NCI-H345 (cell line): ENCODE data around the gene F7.

Source experiments
- DNase-seq: peaks from one replicate; lab custom pipeline; 2025; lab: John Stamatoyannopoulos, UW

F7 gene

DNA sequence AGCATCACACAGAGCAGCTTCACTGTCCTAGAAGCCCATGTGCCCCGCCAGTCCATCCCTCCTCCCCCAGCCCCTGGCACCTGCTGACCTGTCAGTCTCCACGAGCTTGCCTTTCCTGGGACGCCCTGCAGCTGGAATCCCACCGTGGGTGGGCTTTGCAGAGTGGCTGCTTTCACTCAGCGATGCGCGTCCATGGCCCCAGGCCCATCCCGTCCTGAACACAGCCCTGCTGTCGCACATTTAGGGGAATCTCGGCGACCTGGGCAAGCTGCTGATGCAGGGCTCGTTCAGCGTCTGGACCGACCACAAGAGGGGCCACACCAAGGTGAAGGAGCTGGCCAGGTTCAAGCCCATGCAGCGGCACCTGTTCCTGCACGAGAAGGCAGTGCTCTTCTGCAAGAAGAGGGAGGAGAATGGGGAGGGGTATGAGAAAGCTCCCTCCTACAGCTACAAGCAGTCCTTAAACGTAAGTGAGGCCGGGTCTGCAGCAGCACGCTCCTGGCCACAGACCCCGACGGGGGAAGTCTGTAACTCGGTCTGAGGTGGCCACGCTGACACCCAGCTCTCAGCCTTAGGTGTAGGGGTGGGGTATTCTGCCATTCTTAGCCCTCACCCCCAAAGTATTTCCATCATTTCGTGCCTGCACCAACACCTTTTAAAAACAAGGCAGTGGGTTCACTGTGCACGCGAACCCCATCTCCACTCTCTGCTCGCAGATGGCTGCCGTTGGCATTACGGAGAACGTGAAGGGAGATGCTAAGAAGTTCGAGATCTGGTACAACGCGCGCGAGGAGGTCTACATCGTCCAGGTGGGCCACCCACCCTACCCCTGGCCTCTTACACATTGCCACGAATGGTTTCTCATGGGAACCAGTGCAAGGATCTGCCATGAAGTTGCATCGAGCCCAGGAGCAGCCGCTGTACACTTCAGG lies 18.3 kb upstream of the F7 start:
- DNase-seq, result no peak

DNA sequence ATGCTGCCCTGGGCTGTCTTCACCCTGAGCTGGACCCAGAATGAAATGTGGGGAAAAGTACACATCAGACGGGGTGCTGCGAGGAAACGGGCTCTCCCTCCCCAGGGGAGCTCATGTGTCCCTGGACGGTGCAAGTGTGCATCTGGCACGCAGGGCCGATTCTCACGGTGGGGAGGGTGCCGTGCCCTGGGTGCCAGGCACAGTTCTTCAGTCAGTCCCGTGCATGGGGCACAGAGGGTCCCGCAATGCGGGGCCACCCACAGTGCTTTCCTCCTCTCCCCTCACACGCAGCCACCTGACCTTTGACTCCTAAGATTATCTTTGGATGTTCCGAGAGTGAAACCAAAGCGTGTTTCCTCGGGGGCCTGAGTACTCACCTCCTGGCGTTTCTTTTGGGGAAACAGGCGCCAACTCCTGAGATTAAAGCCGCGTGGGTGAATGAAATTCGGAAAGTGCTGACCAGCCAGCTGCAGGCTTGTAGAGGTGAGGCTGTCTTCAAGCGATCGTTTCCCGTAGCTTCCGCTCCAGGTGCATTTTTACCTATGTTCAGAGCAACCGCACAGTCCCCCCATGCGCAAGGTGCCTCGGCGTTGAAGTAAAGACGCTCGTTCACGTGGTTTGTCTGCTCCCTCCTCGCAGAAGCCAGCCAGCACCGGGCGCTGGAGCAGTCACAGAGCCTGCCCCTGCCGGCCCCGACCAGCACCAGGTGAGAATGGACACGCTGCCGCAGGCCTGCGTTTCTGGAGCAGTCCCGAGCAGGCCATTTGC lies 17.5 kb upstream of the F7 start:
- no peak for DNase-seq

- DNase-seq, result no peak
These were observed 16.9 kb upstream of the F7 start for GRCh38 chr13:113088691-113089020.

DNA sequence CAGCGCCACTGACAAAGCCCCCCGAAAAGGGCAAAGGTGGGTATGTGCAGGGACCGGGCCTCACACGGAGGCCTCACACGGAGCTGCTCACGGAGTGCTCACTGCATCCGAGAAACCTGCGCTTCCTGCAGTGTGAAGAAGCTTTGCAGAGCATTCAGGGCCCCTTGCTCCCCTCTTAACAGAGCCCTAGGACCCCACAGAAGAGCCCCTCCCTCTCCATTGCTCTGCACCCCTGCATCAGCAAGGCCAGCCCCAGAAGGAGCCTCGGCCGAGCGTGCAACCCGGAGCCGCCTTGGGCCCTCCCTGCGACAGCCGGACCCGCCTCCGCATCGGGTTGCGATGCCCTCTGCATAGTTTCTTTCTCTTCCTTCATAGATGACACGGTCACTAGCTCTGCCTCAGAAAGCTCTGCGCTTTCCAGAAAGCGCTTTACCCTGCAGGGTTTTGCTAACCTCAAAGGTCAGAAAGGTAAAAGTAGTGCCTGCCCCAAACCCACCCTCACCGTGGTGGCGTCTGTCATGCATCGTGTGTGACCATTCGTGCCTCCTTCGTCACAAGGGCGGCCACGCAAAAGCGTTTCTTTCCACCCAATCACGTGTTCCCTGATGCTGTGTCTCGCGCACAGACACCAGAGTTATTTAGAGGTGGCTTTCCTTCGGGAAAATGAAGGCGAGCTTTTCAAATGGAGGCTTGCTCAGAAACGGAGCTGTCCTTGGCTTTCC lies 15.7 kb upstream of the F7 start:
- no peak for DNase-seq

DNA sequence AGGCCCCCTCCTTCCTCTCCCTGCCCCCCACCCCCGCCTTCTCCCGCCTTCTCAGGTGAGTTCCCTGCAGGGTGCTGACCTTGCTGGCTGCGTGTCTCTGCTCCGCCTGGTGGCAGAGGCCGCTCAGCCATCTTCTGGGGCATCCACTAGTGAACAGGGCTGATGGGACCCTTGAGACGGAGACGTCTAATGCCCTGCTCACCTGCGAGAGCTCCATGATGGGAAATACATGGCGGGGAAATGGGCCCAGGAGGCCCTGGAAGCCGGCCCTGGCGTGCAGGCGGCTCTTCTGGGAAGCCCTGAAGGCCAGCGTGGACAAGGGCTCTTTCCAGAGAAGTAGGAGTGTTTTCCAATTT lies 15.2 kb upstream of the F7 start:
- DNase-seq, result no peak

DNA sequence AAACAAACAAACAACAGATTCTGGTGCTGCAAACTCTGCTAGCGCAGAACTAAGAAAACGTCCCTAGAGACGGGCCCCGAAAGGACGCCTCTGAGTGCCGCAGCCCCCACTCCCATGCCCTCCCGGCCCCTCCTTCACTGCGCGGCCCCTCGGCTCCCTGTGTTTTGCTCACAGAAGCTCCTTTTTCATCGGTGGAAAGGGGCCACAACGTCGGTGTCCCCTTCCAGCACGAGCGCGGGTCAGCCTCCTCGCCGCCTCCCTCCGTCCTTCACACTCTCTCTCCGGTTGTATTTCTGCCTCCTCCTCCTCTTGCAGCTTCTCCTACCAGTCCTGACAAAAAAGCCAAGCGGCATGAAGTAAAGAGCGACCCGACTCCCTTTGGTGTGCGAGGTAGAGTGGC lies 14.8 kb upstream of the F7 start:
- DNase-seq, result no peak

DNA sequence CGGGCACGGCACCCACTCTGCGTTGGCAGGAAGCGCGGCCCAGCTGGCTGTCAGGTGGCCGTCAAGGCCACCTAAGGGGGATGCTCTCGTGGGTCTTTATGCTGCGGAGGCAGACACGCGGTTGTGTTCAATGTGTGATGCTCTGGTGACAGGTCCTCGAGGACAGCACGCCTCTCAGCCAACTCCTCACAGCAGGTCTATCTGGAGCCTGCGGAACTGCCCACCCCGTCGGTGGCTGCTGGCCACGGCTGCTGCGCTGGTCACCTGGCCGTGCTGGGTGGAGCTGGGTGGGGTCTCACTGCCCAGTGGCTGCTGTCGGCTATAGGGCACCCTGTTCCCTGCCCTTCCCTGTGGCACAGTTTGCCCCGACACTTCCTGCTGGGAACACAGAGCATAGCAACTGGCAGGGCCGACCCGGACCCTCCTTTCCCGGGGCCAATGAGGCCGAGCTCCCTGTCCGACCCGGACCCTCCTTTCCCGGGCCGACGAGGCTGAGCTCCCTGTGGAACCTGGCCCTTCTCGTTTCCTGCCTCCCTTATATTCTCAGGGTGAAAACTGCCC lies 14.3 kb upstream of the F7 start:
- DNase-seq, result no peak

DNA sequence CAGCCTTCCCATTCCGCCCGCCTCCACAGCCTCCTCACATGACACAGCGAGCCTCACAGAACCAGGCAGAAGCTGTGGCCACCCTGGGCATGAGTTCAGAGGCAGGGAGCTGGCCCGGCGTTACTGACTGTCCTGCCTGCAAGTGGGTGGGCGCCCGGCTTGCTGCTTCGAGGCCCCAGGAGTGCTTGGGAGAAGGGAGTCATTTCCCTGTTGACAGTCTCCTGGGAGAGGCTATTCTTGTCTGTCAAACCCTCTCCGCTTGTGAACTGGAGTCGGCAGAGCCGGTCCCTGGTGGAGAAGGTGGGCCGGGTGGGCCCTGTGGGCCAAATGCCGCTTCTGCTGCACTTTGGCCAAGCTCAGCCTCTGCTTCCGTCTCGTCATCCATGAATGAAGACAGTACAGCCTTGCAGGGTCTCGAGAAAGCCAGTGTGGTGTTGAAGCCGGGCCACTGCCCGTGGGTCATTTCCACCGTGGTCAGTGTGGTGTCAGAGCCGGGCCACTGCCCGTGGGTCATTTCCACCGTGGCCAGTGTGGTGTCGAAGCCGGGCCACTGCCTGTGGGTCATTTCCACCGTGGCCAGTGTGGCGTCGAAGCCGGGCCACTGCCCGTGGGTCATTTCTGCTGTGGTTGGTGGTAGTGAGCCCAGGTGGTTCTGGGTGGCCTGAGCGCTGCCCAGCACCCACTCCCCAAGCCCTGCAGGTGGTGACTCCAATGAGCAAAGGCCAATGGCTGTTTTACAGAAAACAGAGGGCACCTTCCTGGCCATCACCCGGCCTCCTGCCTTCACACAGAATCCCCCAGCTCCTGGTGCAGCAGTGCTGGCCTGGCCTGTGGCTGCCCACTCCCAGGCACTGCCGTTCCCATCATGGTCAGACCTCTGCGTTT lies 13.5 kb upstream of the F7 start:
- DNase-seq, result no peak

- DNase-seq, result no peak
These were observed 12.6 kb upstream of the F7 start for GRCh38 chr13:113092776-113093579.

DNA sequence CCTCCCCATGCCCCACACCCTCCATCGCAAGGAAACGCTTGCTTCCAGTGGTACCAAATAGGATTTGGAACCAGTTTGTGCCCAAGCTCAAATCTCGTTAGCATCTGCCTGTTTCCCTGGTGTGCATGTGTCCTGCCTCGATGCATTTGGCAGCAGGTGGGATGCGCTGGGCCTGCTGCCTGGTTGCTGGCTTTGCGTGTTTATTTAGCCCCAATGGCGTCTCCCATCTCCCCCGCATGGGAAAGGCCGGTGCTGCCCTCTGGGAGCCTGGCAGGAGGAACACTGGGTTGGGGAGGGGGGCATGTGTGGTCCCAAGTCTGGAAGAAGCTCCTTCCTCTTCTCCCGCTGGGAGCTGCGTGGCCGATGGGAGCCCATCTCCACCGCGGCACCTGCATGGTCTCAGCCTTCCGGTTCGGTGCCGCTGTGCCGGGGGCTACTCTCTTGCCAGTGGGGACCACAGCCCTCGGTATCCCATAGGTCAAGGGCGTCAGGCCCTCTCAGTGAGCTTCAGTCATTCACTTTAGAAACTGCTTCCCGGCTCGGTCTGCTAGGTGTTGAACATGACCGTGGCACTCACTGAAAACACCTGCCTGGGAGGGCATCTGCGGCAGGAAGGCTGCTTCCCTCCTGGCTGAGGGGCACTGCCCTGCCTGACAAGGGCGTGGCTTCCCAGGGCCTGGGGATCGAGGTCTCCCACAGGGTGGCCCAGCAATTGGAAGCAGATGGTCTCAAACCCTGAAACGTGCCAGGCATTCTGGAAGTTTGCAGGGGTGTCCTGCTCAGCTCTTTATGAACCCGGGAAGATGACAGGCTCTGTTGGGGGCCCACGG lies 11.8 kb upstream of the F7 start:
- DNase-seq, result no peak

DNA sequence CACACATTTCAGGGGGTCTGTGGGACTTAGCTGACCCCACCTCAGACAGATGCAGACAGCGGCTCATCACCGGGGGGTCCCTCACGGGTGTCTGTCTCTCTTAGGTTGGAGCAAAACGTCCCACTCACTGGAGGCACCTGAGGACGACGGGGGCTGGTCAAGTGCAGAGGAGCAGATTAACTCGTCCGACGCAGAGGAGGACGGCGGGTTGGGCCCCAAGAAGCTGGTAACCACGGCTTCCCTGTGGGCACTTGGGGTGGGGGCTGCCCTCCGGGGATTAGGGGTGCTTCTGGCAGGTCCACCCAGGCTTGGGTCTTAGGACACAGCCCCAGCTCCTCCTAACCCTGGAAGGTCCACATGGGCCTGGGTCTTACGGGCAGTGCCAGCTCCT lies 11.2 kb upstream of the F7 start:
- DNase-seq, result no peak

DNA sequence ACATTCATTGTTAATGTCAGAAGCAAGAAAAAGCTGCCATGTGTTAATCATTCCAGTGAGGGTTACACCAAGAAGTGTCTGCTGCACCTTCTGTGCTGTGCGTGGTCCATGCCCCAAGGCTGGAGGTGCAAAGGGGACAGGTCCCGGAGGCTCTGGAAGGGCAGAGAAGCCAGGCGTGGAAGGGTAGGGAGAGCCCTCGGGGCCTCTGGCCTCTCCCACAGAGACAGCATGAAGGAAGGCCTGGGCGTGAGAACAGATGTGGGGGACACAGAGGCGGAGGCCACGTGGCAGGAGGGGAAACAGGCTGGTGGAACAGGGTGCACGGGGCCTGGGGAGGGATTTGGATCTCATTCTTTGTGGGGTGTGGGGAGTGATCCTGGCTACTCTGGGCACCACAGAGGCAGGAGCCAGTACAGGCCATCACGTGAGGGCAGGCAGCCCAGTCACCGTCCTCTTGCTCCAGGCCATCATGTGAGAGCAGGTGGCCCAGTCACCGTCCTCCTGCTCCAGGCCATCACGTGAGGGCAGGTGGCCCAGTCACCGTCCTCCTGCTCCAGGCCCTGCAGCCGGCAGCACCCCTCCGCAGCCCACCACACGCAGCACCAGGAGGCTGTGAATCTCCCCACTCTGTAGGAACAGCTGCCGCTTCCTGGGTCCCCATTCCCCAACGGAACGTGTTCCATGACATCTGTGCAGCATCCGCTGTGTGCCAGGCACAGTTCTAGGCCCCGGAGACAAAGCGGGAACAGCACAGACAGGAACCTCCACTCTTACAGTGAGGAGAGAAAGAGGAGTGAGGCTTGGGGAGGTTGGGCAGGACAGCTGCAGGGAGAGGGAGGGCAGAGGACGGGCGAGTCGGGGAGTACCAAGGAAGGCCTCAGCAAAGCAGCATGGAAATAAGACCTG lies 10.2 kb upstream of the F7 start:
- no peak for DNase-seq

- no peak for DNase-seq
These were observed 9.4 kb upstream of the F7 start for GRCh38 chr13:113096052-113096744.

DNA sequence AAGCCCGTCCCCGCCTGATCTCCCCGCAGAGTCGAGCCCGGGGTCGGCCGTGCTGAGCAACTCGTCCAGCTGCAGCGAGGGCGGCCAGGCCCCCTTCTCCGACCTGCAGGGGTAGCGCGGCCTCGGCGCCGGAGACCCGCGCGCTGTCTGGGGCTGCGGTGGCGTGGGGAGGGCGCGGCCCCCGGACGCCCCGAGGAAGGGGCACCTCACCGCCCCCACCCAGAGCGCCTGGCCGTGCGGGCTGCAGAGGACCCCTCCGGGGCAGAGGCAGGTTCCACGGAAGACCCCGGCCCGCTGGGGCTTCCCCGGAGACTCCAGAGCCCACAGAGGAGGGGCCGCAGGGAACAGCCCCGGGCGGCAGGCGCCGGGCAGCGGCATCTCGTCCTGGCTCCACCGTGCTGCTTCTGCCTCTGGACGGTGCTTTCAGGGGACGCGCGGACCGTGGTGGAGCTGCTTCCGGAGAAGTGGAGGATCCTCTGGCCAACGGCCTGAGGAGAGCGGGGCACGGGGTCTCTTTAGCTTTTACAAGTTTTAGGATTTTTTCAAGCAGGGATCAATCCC lies 8.8 kb upstream of the F7 start:
- DNase-seq, result no peak

DNA sequence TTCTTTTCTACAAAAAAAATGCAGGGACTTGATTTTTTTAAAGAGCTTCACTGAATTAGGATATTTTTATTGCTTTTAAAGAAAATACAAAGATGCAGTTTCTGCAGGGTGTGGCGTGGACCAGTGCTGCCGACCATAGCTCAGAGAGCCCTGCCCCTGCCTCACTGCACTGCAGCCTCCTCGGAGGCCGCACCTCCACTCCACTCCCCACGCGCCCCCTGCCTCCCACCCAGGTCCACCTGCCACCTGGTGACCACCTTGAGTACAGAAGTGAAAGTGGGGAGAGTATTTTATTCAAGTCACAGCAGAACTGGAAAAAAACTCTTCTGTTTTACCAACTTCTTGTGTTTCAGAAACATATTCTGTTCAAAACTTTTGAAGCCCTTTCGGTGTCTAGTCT lies 7.9 kb upstream of the F7 start:
- no peak for DNase-seq

- no peak for DNase-seq
These were observed 7.3 kb upstream of the F7 start for GRCh38 chr13:113098162-113098732.

GRCh38 chr13:113099142-113099541 lies 6.4 kb upstream of the F7 start:
- DNase-seq, result no peak
